Endothelial cell (in vitro differentiated cells): Measurements from ENCODE around the gene PI4KA. TPM values are rescaled to one million over a fixed set of nuclear protein-coding genes. Genes with fewer than 3 reads are reported as not detected.
"Not testable (repeated sequence)": the region's sequence is repeated elsewhere in the genome, so short reads cannot be mapped to it uniquely, and the experiment has no call there.

Experiments used
- DNase-seq: peaks from one replicate; pipeline ENCODE4 v3.0.0; 2021; ENCODE audit warnings: low spot score
- H3K27ac Mint-ChIP-seq: one replicate; pipeline ENCODE4 v1.8.0; 2021; ENCODE audit warnings: mixed read lengths, inconsistent platforms; ENCODE audit not compliant: unreplicated experiment
- H3K27me3 Mint-ChIP-seq: one replicate; pipeline ENCODE4 v1.8.0; 2021; ENCODE audit warnings: mild to moderate bottlenecking, moderate library complexity, mixed read lengths, inconsistent platforms; ENCODE audit not compliant: unreplicated experiment
- H3K36me3 Mint-ChIP-seq: one replicate; pipeline ENCODE4 v1.8.0; 2021; ENCODE audit warnings: mild to moderate bottlenecking, low read depth, mixed read lengths, inconsistent platforms; ENCODE audit not compliant: unreplicated experiment
- H3K4me1 Mint-ChIP-seq: one replicate; pipeline ENCODE4 v1.8.0; 2021; ENCODE audit warnings: mild to moderate bottlenecking, mixed read lengths, inconsistent platforms; ENCODE audit not compliant: unreplicated experiment
- H3K4me3 Mint-ChIP-seq: one replicate; pipeline ENCODE4 v1.8.0; 2021; ENCODE audit warnings: mild to moderate bottlenecking, mixed read lengths, inconsistent platforms; ENCODE audit not compliant: unreplicated experiment
- H3K9me3 Mint-ChIP-seq: one replicate; pipeline ENCODE4 v1.8.0; 2021; ENCODE audit warnings: mixed read lengths, inconsistent platforms; ENCODE audit not compliant: unreplicated experiment
- CTCF ChIP-seq: fragments of 200-600 bp; sonication (generic); IDR thresholded peaks from one replicate; pipeline ENCODE4 v1.5.0; 2021; ENCODE audit warnings: antibody characterized with exemption; ENCODE audit not compliant: unreplicated experiment
- total RNA-seq: library from RNA; stranded (reverse); fragmentation: NEBNext Ultra II Directional; extraction: Animal tissue kit (Norgen Biotek cat#: 25700); gene quantifications from one replicate; pipeline ENCODE4 v1.2.1, GENCODE V29; 2021; ENCODE audit not compliant: unreplicated experiment

PI4KA gene
- total RNA-seq, 1 donor from 2014 or later = 65.3 TPM

DNA sequence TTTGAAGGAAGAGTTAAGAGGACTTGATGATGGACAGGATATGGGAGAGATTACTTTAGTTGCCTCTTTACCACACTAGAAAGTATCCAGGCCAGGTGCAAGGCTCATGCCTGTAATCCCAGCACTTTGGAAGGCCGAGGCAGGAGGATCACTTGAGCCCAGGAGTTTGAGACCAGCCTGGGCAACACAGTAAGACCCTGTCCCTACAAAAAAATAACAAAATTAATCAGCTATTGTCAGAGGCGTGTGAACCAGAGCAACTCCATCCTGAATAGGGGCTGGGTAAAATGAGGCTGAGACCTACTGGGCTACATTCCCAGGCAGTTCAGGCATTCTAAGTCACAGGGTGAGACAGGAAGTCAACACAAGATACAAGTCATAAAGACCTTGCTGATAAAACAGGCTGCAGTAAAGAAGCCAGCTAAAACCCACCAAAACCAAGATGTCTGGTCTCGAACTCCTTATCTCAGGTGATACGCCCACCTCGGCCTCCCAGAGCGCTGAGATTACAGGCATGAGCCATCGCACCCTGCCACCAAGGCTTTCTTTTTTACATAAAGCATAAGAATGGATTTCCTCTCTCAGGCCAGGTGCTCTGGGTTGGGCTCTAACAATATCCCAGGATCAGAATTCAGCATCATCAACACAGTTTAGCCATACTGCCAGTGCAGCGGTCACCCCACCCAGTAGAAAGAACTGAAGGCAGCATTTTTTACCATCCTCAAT is 17.8 kb downstream of the PI4KA start:
- TF ChIP-seq CTCF = no peak
- Mint-ChIP-seq H3K36me3 (no peaks in the 10 kb centered on the region), H3K9me3 (no peaks in the 10 kb centered on the region), H3K27ac (no peak overlapping the region), H3K4me1 (peaks cover 21% of the 10 kb centered on the region), H3K4me3 (no peak overlapping the region), H3K27me3 (peaks cover 3% of the 10 kb centered on the region)
- no peak for DNase-seq

GRCh38 chr22:20839837-20840645 is 18.6 kb downstream of the PI4KA start:
- no peak for TF ChIP-seq CTCF
- Mint-ChIP-seq H3K4me3 (no peak overlapping the region), H3K36me3 (no peaks in the 10 kb centered on the region), H3K27me3 (peaks cover 3% of the 10 kb centered on the region), H3K27ac (no peak overlapping the region), H3K9me3 (no peaks in the 10 kb centered on the region), H3K4me1 (peaks cover 21% of the 10 kb centered on the region)
- no peak for DNase-seq

- DNase-seq, H3K9me3 Mint-ChIP-seq, H3K4me3 Mint-ChIP-seq, H3K27ac Mint-ChIP-seq, H3K27me3 Mint-ChIP-seq, H3K36me3 Mint-ChIP-seq: not testable (repeated sequence)
- peaks cover 21% of the 10 kb centered on the region for H3K4me1 Mint-ChIP-seq
Measured at GRCh38 chr22:20839354-20839753, 19.3 kb downstream of the PI4KA start.

DNA sequence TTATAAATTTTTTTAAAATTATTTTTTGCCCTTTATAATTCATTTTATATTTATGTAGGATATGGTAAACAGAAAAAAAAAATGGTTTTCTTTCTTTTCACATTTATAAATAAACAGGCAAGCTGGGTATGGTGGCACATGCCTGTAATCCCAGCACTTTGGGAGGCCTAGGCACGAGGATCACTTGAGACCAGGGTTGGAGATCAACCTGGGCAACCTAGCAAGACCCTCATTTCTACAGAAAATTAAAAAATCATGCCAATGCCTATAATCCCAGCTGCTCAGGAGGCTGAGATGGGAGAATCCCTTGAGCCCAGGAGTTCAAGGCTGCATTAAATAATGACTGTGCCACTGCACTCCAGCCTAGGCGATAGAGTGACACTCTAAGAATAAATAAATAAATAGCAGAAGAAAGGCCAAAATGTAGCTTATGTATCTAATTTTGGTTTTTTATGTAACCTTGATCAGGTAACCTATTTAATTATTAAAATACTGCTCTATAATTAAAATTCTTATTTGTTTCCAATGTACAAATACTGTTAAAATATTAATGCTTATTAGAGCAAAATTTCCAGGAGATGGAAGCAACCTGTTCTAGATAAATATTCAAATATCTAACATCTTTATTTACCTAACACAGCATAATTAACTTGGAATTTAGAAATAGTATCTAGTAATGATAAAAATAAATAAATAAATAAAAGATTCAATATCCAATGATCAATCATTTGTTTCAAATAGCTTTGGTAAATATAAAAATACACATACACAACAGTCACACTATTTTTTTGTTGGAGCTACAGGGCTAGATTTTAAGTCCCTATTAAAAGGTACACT is 21.4 kb downstream of the PI4KA start:
- H3K36me3 Mint-ChIP-seq = peaks cover 10% of the 10 kb centered on the region
- H3K27ac Mint-ChIP-seq = no peak overlapping the region
- no peak for DNase-seq
- no peaks in the 10 kb centered on the region for H3K9me3 Mint-ChIP-seq
- H3K4me1 Mint-ChIP-seq = peaks cover 21% of the 10 kb centered on the region
- no peak overlapping the region for H3K4me3 Mint-ChIP-seq
- H3K27me3 Mint-ChIP-seq = peaks cover 3% of the 10 kb centered on the region
- no peak for TF ChIP-seq CTCF

DNA sequence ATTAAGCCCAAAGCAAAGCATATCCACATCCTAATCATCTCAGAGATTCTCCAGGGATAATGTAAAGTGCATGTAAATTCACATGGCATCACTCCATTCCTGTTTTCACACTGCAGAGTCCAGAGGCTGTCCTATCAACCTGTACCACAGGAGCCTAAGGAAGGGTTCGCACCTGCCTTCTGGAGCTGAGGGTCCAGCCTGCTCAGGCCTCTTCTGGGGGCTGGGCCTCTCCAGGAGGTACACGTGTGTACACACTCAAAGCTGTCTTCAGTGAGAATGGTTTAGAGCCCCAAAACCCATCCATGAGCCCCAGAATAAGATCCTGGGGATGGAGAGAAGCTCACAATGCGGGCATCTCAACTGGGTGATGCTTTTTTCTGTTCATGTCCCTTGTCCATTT is 23.9 kb downstream of the PI4KA start:
- no peak overlapping the region for H3K27ac Mint-ChIP-seq
- peaks cover 5% of the 10 kb centered on the region for H3K4me1 Mint-ChIP-seq
- no peak for TF ChIP-seq CTCF

More for the DNA sequence above, 23.9 kb downstream of the PI4KA start:
- Mint-ChIP-seq H3K9me3 (no peaks in the 10 kb centered on the region), H3K4me3 (no peak overlapping the region), H3K27me3 (peaks cover 3% of the 10 kb centered on the region), H3K36me3 (peaks cover 20% of the 10 kb centered on the region)
- DNase-seq = no peak
